Measurements from ENCODE around the gene CMC2. TPM values are rescaled to one million over a fixed set of nuclear protein-coding genes. Genes with fewer than 3 reads are reported as not detected.

CMC2 gene
- total and polyA plus RNA-seq, 2 of the 13 experiments (the other 11 are each of a cell fraction or from before 2014, with no cell fraction given), result 116 to 129 TPM

- TF ChIP-seq ARID5B (CRISPR knock-in tag; IDR thresholded peaks at IDR 0.05), result peak; percentile 44; the same call in 1 of the 2 replicates
- no peak for TF ChIP-seq ZBTB21 (CRISPR knock-in tag; IDR thresholded peaks at IDR 0.05)
- no peak for TF ChIP-seq MXD1 (CRISPR knock-in tag; IDR thresholded peaks at IDR 0.05)
- TF ChIP-seq ZNF17 (CRISPR knock-in tag; IDR thresholded peaks at IDR 0.05), result no peak
These were observed 25.6 kb downstream of the CMC2 start (continued) for GRCh38 chr16:80981103-80981502.

GRCh38 chr16:80976946-80977345, 29.7 kb downstream of the CMC2 start:
- 96% methylated on average over 1 of the region's 1 CpG for WGBS (ENCODE audit: low lambda C conversion rate)
- no peak overlapping the region for H3K9ac ChIP-seq (ENCODE audit: insufficient read depth, low read depth, low read length)
- ChIA-PET POLR2A (no interaction called here), CTCF (ENCODE audit: low intra/inter-chr PET ratio, low total read pairs) (interaction anchor here (2.2 kb wide), 1 partner anchor 28 kb away, joined by 6 read pairs; no protein-coding TSS in a partner anchor)
- no peak overlapping the region for H3K27ac ChIP-seq (ENCODE audit: extremely low read length, insufficient read depth, low read length)
- ATAC-seq (no peak), DNase-seq (ENCODE audit: low spot score) (no peak), FAIRE-seq (no peak)
- peaks cover 14% of the 10 kb centered on the region for H3K4me1 ChIP-seq (ENCODE audit: insufficient read depth, low read length)
- H3K4me3 ChIP-seq (replicated peaks in 1 of 3; ENCODE audit: insufficient read depth in 1 of 3, low read depth in 2 of 3, low read length in 3 of 3), result no peak overlapping the region
- in situ Hi-C loops (cut with HindIII; ENCODE audit: extremely low pct_ligation_motif_present, low pct_unique_long_range_greater_than_20kb) (no loop called here), intact Hi-C loops (cut with micrococcal nuclease; ENCODE audit: unreplicated experiment) (no loop called here)
- no peaks in the 10 kb centered on the region for H3K27me3 ChIP-seq (ENCODE audit: control insufficient read depth in 1 of 2, insufficient read depth in 2 of 2, low read length in 2 of 2)
- H3K9me3 ChIP-seq (ENCODE audit: low read length), result no peaks in the 10 kb centered on the region
- no peak overlapping the region for H2AFZ ChIP-seq (ENCODE audit: low read length)
- no peak overlapping the region for H3K4me2 ChIP-seq (ENCODE audit: low read depth, low read length)
- TF ChIP-seq ZNF607 (CRISPR knock-in tag; IDR thresholded peaks at IDR 0.05; ENCODE audit: borderline replicate concordance) (no peak), RBM22 (optimal IDR thresholded peaks at IDR 0.05; ENCODE audit: low read length) (peak; percentile 24)
- no TSS peak for BruUV-seq (replicated peaks)
- peaks cover 3 to 30% of the 10 kb centered on the region in 2 experiments; a peak in 4 of 5 replicates for H3K36me3 ChIP-seq (replicated peaks in 1 of 2; ENCODE audit: control insufficient read depth in 1 of 2, insufficient read depth in 2 of 2, low read length in 2 of 2)
- H4K20me1 ChIP-seq (ENCODE audit: insufficient read depth, low read length), result no peaks in the 10 kb centered on the region
- H3K79me2 ChIP-seq (ENCODE audit: insufficient read depth, low read length), result peaks cover 7% of the 10 kb centered on the region
